K562 (cell line): Measurements from ENCODE around the gene RAD21L1. TPM values are rescaled to one million over a fixed set of nuclear protein-coding genes. Genes with fewer than 3 reads are reported as not detected.
A peak's percentile ranks its signal among the peaks of the same experiment; 100 is the strongest.

Experiments used
- BRD4 ChIP-seq: fragments of 200-600 bp; sonication (generic); IDR thresholded peaks from 2 replicates; pipeline ENCODE4 v1.6.1; 2017; ENCODE audit warnings: inconsistent platforms
- BRD9 ChIP-seq: fragments of 450-650 bp; IDR thresholded peaks from 2 replicates; pipeline ENCODE4 v1.6.1; 2018; ENCODE audit warnings: low read depth; ENCODE audit not compliant: partially characterized antibody
- DACH1 ChIP-seq: fragments of 450-650 bp; IDR thresholded peaks from 2 replicates; pipeline ENCODE4 v1.6.1; 2018; ENCODE audit not compliant: partially characterized antibody
- EWSR1 ChIP-seq: fragments of 450-650 bp; IDR thresholded peaks from 2 replicates; pipeline ENCODE4 v1.6.1; 2018; ENCODE audit warnings: borderline replicate concordance, mild to moderate bottlenecking, low read depth, moderate library complexity; ENCODE audit not compliant: partially characterized antibody
- GTF2F1 ChIP-seq: IDR thresholded peaks from 2 replicates; pipeline ENCODE4 v1.6.1; 2011; ENCODE audit warnings: low read depth, low read length, improper control_type of control experiment
- HDAC2 ChIP-seq: fragments of 450-650 bp; IDR thresholded peaks from 2 replicates; pipeline ENCODE4 v1.6.1; 2016; ENCODE audit warnings: mild to moderate bottlenecking
- HLTF ChIP-seq: fragments of 450-650 bp; IDR thresholded peaks from 2 replicates; pipeline ENCODE4 v1.6.1; 2016
- KDM1A ChIP-seq, 2 experiments: fragments of 450-650 bp; IDR thresholded peaks; 2 replicates each; pipeline ENCODE4 v1.6.1; 2016; ENCODE audit warnings: mild to moderate bottlenecking in 2 of 2
- MEF2A ChIP-seq: IDR thresholded peaks from 2 replicates; pipeline ENCODE4 v1.6.1; 2011; ENCODE audit warnings: low read depth, mild to moderate bottlenecking, low read length, moderate library complexity; ENCODE audit not compliant: control insufficient read depth
- POLR2H ChIP-seq: IDR thresholded peaks from 2 replicates; pipeline ENCODE4 v1.6.1; 2016; ENCODE audit warnings: missing genetic modification characterization, low read depth, mild to moderate bottlenecking, control low read depth, missing compliant biosample characterization, moderate library complexity
- RBM25 ChIP-seq: fragments of 200-400 bp; formaldehyde crosslinking; IDR thresholded peaks from 2 replicates; pipeline ENCODE4 v1.6.1; 2018; ENCODE audit warnings: low read length, low read depth, moderate library complexity; ENCODE audit not compliant: severe bottlenecking
- ZFP36 ChIP-seq: fragments of 150-350 bp; IDR thresholded peaks from 2 replicates; pipeline ENCODE4 v1.6.1; 2018; ENCODE audit warnings: low read length, low read depth; ENCODE audit not compliant: partially characterized antibody
- polyA plus RNA-seq, 8 experiments: library from polyadenylated mRNA; depleted of rRNA in 4 of 8; stranded (reverse) in 5 of 8; unstranded in 3 of 8; fragments of >200 nt; fragmentation: Nextera tagmentation in 2 of 8; fragmentation: Illumina TruSeq in 1 of 8; extraction: Ambion mirVana in 2 of 8; extraction: Trizol in 1 of 8; gene quantifications; 2 replicates each; pipeline versions ENCODE4 v1.2.1 to v1.2.3, GENCODE V29; 2011 to 2014; ENCODE audit warnings: inconsistent platforms in 1 of 8, missing spikeins in 1 of 8
- total RNA-seq, 7 experiments: library from RNA; depleted of rRNA in 6 of 7; stranded (reverse); fragments of >200 nt in 6 of 7; fragmentation: Illumina TruSeq in 2 of 7; extraction: Trizol in 2 of 7; gene quantifications; 2 replicates each; pipeline versions ENCODE4 v1.2.1 to v1.2.3, GENCODE V29; 2011 to 2021; ENCODE audit warnings: low replicate concordance in 1 of 7
- TF ChIP-seq, protein P1 (sequence below): fragments of 250-450 bp; sonication (Bioruptor Pico); IDR thresholded peaks from 2 replicates; pipeline ENCODE4 v1.5.0; 2021; ENCODE audit warnings: mild to moderate bottlenecking, moderate library complexity

Gene RAD21L1
- total and polyA plus RNA-seq, 9 of the 15 experiments (the other 6 are each of a cell fraction or from before 2014, with no cell fraction given) = 0.17 to 1.7 (median 0.45) TPM; not detected in 1

DNA sequence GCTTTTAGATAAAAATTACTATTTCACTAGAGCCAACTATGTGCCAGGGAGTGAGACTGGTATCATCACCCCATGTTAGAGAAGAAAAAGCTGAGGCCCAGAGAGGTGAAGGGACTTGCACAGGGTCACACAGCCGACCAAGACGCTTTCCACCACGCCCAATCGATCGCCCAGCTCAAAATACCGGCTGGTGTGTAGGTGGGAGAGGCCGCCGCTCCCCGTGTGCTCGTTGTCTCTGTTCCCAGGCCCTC lies 40.0 kb downstream of the RAD21L1 start (continued):
- TF ChIP-seq POLR2H (tag) = no peak
- no peak for TF ChIP-seq BRD4
- TF ChIP-seq GTF2F1 = no peak
- peak; percentile 78 for TF ChIP-seq BRD9
- peak; percentile 12 for TF ChIP-seq DACH1
- no peak for TF ChIP-seq HLTF
- no peak for TF ChIP-seq EWSR1
- TF ChIP-seq RBM25 = peak; percentile 94
- TF ChIP-seq KDM1A (IDR thresholded peaks at IDR 0.05) = peak; percentile 85 to 93
- peak; percentile 91 for TF ChIP-seq ZFP36
- TF ChIP-seq, protein P1, sequence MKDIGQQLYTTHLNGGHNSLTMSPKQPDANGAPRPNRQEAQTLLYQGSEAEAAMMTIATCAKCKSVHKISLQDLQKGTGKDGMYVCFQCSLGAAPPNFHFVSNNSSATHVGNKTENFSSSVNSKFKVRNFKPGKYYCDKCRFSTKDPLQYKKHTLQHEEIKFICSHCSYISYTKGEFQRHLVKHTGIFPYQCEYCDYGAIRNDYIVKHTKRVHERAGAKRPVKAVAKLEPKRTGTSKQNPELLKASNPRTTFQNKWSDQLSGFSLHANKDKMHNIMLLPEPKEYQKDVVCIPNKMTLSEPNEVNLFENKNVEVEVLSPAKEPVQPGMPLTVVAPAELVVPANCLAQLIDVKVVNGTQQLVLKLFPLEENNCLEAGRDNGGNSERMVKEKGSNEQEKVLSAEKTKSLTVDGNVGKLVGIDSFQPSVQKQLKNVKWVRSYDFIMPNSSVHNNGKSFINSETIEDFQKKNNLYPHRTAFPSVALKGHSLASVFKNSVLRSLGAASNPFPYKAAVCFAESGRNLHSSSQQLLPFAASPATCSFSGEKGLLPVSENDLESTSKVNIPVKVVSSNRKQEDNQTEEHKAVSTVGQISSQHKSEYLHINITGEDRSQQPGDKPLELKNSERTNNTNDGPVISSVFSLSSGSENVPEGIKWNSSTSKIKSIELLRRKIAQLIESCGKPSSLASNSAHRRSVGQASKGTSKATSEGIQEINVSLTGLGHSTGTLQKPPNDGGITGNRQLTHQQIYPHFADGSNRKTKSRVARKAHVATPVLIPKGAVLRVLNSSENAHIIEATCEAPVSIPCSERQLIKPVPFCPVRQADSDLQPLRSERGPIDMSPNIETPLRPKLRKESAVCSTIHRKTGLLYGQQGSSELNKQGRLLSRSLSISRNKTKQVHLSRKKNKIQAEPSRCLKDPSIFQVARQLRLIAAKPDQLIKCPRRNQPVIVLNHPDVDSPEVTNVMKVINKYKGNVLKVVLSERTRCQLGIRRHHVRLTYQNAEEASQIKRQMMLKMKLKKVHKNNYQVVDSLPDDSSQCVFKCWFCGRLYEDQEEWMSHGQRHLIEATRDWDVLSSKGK (CRISPR knock-in tag) = no peak
- peak; percentile 89 for TF ChIP-seq HDAC2
- TF ChIP-seq MEF2A = no peak
